Heart left ventricle (tissue), 16 donors: ENCODE results near the gene C5AR1. TPM values are rescaled to one million over a fixed set of nuclear protein-coding genes. Genes with fewer than 3 reads are reported as not detected.

ENCODE experiments used
- ATAC-seq, 4 donors: fragments of 200-7000 bp; cut with Tn5 transposase; one replicate each; pipeline ENCODE4 v1.9.1; 2020 to 2022; ENCODE audit warnings: moderate library complexity in 4 of 4, mild to moderate bottlenecking in 3 of 4, moderate number of reproducible peaks in 1 of 4
- DNase-seq, 5 donors: peaks; one replicate each; pipeline ENCODE4 v3.0.0-alpha.2; 2020
- H3K27ac ChIP-seq, 12 donors: fragments of 200-600 bp; sonication (generic) in 4 of 12; one replicate each; pipeline versions ENCODE4 v1.5.0 to v1.8.0; 2016 to 2022; ENCODE audit warnings: mild to moderate bottlenecking in 2 of 12
- H3K27me3 ChIP-seq, 9 donors: fragments of 200-600 bp; sonication (generic) in 2 of 9; one replicate each; pipeline versions ENCODE4 v1.5.1 to v1.8.0; 2016 to 2022; ENCODE audit warnings: mild to moderate bottlenecking in 3 of 9
- H3K36me3 ChIP-seq, 9 donors: fragments of 200-600 bp; sonication (generic) in 2 of 9; one replicate each; pipeline versions ENCODE4 v1.5.0 to v1.8.0; 2018 to 2022; ENCODE audit warnings: mild to moderate bottlenecking in 2 of 9
- H3K4me1 ChIP-seq, 12 donors: fragments of 200-600 bp; sonication (generic) in 4 of 12; one replicate each; pipeline versions ENCODE4 v1.5.0 to v1.8.0; 2016 to 2022; ENCODE audit warnings: mild to moderate bottlenecking in 3 of 12
- H3K4me3 ChIP-seq, 12 donors: fragments of 200-600 bp; sonication (generic) in 4 of 12; one replicate each; pipeline versions ENCODE4 v1.5.0 to v1.8.0; 2017 to 2022; ENCODE audit warnings: mild to moderate bottlenecking in 9 of 12, moderate library complexity in 4 of 12
- H3K9me3 ChIP-seq, 12 donors: fragments of 200-600 bp; sonication (generic) in 4 of 12; one replicate each; pipeline versions ENCODE4 v1.5.0 to v1.8.0; 2016 to 2022; ENCODE audit warnings: mild to moderate bottlenecking in 1 of 12
- POLR2A ChIP-seq, 2 donors: fragments of 450-650 bp; IDR thresholded peaks; one replicate each; pipeline ENCODE4 v1.6.1; 2017; ENCODE audit warnings: antibody characterized with exemption in 2 of 2, mild to moderate bottlenecking in 2 of 2, moderate library complexity in 2 of 2
- WGBS, 4 donors: extraction: QIAGEN DNeasy Blood & Tissue Kit in 2 of 4; methylation state at CpG; one replicate each; pipeline versions ENCODE4 v1.1.5 to v1.1.7; 2013 to 2018; 5-methylcytosine and 5-hydroxymethylcytosine counted together
- intact Hi-C, 10 donors: fragments of 100-400 bp; cut with DNase I; formaldehyde crosslinking; loops; one replicate each; pipeline versions ENCODE4 v1.11.1 to v1.14.2; 2022
- polyA plus RNA-seq, 2 donors: library from polyadenylated mRNA; stranded (reverse); fragments of 200-250 nt; gene quantifications; one replicate each; pipeline ENCODE4 v1.2.3, GENCODE V29; 2013
- total RNA-seq, 9 donors: library from RNA; depleted of rRNA in 2 of 9; stranded (reverse); fragments of >200 nt in 2 of 9; fragmentation: NEBNext Ultra II Directional in 3 of 9; extraction: Animal tissue kit (Norgen Biotek cat#: 25700) in 3 of 9; gene quantifications; one replicate each; pipeline versions ENCODE4 v1.1.0 to v1.2.4, GENCODE V29; 2016 to 2023
- TF ChIP-seq, protein P1 (sequence below), 12 donors: fragments of 200-600 bp; sonication (generic) in 4 of 12; IDR thresholded peaks; one replicate each; pipeline versions ENCODE4 v1.5.0 to v1.8.0; 2018 to 2022; ENCODE audit warnings: antibody characterized with exemption in 12 of 12, mild to moderate bottlenecking in 5 of 12
- donor health status: ischemic (EF 13 %, LVEDD 7.1; RV severe dilation, severe dysfunction).
- donor health status: healthy with polysubstance abuse.
- donor health status: DM: no; HTN: yes; CAD: no.
- donor health status: DM: no; HTN: no; CAD: no.
- donor health status: ischemic (EF 25% LVEDD 6.9; RV normal size, moderate dysfunction).
- donor health status: ischemic (EF 25% LVEDD 5.7; RV mildly dilated, moderate dysfunction).
- donor health status: healthy.
- donor health status: DM: yes; HTN: yes; CAD: no.
- donor health status: ischemic (EF 35%, LVEDD 5.7; RV mildly dilated, moderate dysfunction).
- donor health status: nonischemic (EF 11% LVEDD 7.7; RV severe dilation, severe dysfunction).
- donor health status: DM: yes; HTN: yes; CAD: no.
- donor health status: PGD.
- donor health status: ischemic (EF 29% LVEDD 5.4; RV normal size, mild dysfunction).
- donor health status: nonischemic (EF 23%, LVEDD 6.1; RV moderate dilation, normal function).

C5AR1 gene
- total and polyA plus RNA-seq, 11 donors: 0.80 to 37.9 (median 5.6) TPM

DNA sequence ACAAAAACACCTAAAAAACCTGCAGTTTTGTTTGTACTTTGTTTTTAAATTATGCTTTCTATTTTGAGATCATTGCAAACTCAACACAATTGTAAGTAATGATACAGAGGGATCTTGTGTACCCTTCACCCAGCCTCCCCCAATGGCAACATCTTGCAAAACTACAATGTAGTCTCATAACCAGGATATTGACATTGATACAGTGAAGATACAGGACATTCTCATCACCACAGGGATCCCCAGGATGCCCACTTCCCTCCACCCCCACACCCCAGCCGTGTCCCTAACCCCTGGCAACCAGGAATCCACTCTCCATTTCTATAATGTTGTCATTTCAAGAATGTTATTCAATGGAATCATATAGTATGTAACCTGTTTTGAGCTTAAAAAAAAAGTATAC lies 12.0 kb downstream of the C5AR1 start:
- no peak for TF ChIP-seq POLR2A (IDR thresholded peaks at IDR 0.05)
- TF ChIP-seq, protein P1, sequence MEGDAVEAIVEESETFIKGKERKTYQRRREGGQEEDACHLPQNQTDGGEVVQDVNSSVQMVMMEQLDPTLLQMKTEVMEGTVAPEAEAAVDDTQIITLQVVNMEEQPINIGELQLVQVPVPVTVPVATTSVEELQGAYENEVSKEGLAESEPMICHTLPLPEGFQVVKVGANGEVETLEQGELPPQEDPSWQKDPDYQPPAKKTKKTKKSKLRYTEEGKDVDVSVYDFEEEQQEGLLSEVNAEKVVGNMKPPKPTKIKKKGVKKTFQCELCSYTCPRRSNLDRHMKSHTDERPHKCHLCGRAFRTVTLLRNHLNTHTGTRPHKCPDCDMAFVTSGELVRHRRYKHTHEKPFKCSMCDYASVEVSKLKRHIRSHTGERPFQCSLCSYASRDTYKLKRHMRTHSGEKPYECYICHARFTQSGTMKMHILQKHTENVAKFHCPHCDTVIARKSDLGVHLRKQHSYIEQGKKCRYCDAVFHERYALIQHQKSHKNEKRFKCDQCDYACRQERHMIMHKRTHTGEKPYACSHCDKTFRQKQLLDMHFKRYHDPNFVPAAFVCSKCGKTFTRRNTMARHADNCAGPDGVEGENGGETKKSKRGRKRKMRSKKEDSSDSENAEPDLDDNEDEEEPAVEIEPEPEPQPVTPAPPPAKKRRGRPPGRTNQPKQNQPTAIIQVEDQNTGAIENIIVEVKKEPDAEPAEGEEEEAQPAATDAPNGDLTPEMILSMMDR (IDR thresholded peaks at IDR 0.05): no peak
- no peak for DNase-seq
- peaks cover 0 to 25% (median 0%) of the 10 kb centered on the region in 9 donors for H3K27me3 ChIP-seq
- no peak overlapping the region for H3K4me3 ChIP-seq
- 76 to 89% (median 83%) methylated on average over 1 of the region's 1 CpG for whole genome bisulfite sequencing, 4 donors
- peak overlapping the region in 2 of 12 donors; percentile 16 to 91 for H3K27ac ChIP-seq
- intact Hi-C loops: no loop called here
- H3K4me1 ChIP-seq: peaks cover 0 to 19% (median 0%) of the 10 kb centered on the region in 12 donors
- no peaks in the 10 kb centered on the region for H3K9me3 ChIP-seq
- peaks cover 0 to 16% (median 0%) of the 10 kb centered on the region in 9 donors for H3K36me3 ChIP-seq
- ATAC-seq: no peak

DNA sequence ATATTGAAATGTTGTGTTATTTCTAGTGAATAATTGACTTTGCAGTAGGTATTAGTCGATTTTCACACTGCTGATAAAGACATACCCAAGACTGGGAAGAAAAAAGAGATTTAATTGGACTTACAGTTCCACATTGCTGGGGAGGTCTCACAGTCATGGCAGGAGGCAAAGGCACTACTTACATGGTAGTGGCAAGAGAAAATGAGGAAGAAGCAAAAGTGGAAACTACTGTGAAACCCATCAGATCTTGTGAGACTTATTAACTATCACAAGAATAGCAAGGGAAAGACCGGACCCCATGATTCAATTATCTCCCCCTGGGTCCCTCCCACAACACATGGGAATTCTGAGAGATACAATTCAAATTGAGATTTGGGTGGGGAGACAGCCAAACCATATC lies 12.4 kb downstream of the C5AR1 start:
- Histone ChIP-seq H3K9me3 (no peaks in the 10 kb centered on the region), H3K4me3 (no peak overlapping the region), H3K27ac (peak overlapping the region in 2 of 12 donors; percentile 16 to 91), H3K36me3 (peaks cover 0 to 14% (median 0%) of the 10 kb centered on the region in 9 donors), H3K27me3 (peaks cover 0 to 25% (median 0%) of the 10 kb centered on the region in 9 donors), H3K4me1 (peaks cover 0 to 17% (median 0%) of the 10 kb centered on the region in 12 donors)
- intact Hi-C loops: no loop called here
- ATAC-seq (no peak), DNase-seq (no peak)
- 65 to 77% (median 69%) methylated on average over 2 of the region's 2 CpGs for WGBS, 4 donors
- TF ChIP-seq, protein P1 (IDR thresholded peaks at IDR 0.05): no peak
- no peak for TF ChIP-seq POLR2A (IDR thresholded peaks at IDR 0.05)

DNA sequence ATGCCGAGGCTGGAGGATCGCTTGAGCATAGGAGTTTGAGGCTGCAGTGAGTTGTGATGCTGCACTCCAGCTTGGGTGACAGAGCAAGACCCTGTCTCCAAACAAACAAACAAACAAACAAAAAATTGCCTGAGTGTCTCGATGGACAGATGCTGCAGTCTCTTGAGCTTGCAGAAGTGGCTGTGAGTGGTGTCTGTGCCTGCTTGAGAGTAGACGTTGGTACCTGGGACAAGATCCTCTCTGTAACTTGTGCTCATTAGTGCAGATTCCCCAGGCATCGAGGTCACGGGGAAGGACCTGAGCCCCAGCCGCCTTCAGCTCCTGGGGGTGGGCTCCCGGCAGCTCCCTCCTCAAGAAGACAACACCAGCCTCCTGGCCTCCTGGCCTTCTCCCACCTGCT lies 13.7 kb downstream of the C5AR1 start:
- 69 to 84% (median 75%) methylated on average over 8 of the region's 8 CpGs for WGBS, 4 donors
- Histone ChIP-seq H3K4me3 (peak overlapping the region in 1 of 12 donors; percentile 38), H3K4me1 (peaks cover 0 to 17% (median 0%) of the 10 kb centered on the region in 12 donors), H3K27ac (peak overlapping the region in 3 of 12 donors; percentile 40 to 91 (median 71)), H3K36me3 (peaks cover 0 to 14% (median 0%) of the 10 kb centered on the region in 9 donors), H3K27me3 (peaks cover 0 to 25% (median 0%) of the 10 kb centered on the region in 9 donors), H3K9me3 (no peaks in the 10 kb centered on the region)
- intact Hi-C loops: no loop called here
- DNase-seq (no peak), ATAC-seq (no peak)
- TF ChIP-seq POLR2A (IDR thresholded peaks at IDR 0.05): no peak
- TF ChIP-seq, protein P1 (IDR thresholded peaks at IDR 0.05): no peak

DNA sequence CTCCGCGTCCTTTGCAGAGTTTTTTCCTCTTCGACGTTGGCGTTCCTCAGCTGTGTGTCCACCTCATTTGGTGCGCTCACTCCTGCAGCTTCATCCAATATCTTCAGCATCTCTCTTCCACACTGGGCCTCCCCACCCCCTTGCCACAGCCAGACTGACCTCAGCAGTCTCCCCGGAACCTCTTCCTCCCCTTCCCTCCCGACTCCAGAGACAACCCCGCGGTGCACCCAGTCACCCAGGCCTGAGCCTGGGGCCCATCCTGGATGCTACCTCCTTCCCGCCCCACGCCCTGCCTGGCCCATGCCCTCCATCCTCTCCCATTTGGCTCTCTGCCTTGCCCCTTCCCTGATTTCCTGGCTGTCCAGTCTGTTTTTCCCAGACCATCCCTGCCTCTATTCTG lies 14.2 kb downstream of the C5AR1 start:
- no peak for TF ChIP-seq POLR2A (IDR thresholded peaks at IDR 0.05)
- TF ChIP-seq, protein P1 (IDR thresholded peaks at IDR 0.05): no peak
- Histone ChIP-seq H3K4me1 (peaks cover 0 to 17% (median 0%) of the 10 kb centered on the region in 12 donors), H3K4me3 (peak overlapping the region in 5 of 12 donors; percentile 10 to 38 (median 19)), H3K9me3 (no peaks in the 10 kb centered on the region), H3K27ac (peak overlapping the region in 6 of 12 donors; percentile 23 to 91 (median 66)), H3K36me3 (peaks cover 0 to 14% (median 0%) of the 10 kb centered on the region in 9 donors), H3K27me3 (peaks cover 0 to 25% (median 0%) of the 10 kb centered on the region in 9 donors)
- DNase-seq (peak in 1 of 5 donors; percentile 27), ATAC-seq (peak in 3 of 4 donors; percentile 56 to 66 (median 62))
- 76 to 78% (median 78%) methylated on average over 12 of the region's 12 CpGs for WGBS, 4 donors
- intact Hi-C loops: no loop called here
